ENCODE results near the gene GPR132. TPM values are rescaled to one million over a fixed set of nuclear protein-coding genes. Genes with fewer than 3 reads are reported as not detected.

GPR132 gene
- total RNA-seq, 1 experiment from 2014 or later, result 0.20 TPM

- peaks cover under 1% of the 10 kb centered on the region; the same call in 1 of the 2 replicates for H3K4me1 ChIP-seq (ENCODE audit: insufficient read depth, low read length)
These were observed 51.2 kb downstream of the GPR132 start for GRCh38 chr14:105014032-105014431.

More at GRCh38 chr14:105014032-105014431, 51.2 kb downstream of the GPR132 start:
- H3K27ac Mint-ChIP-seq, result peak overlapping the region; percentile 73 to 80 (median 79); a peak in 3 of 7 replicates
- H3K4me2 ChIP-seq (ENCODE audit: insufficient read depth, insufficient read length, low read length), result no peak overlapping the region
- no peak overlapping the region for H2BK5ac ChIP-seq (ENCODE audit: insufficient read length, low read length)
- H3K9ac ChIP-seq (ENCODE audit: extremely low read depth, insufficient read length, low read length), result no peak overlapping the region
- H3K36me3 Mint-ChIP-seq (ENCODE audit: insufficient read depth in 1 of 3, low read depth in 3 of 3), result peaks cover 18 to 61% (median 55%) of the 10 kb centered on the region in 3 experiments; a peak in 6 of 7 replicates
- no peaks in the 10 kb centered on the region for H3K9me3 Mint-ChIP-seq
- H3K23me2 ChIP-seq (ENCODE audit: insufficient read length, low read depth, low read length, poor library complexity, severe bottlenecking), result no peaks in the 10 kb centered on the region
- H2BK20ac ChIP-seq (ENCODE audit: low read depth, low read length, poor library complexity, severe bottlenecking), result no peak overlapping the region
- no peak overlapping the region for H3K27ac ChIP-seq (ENCODE audit: insufficient read length, low read depth, low read length)
- DNase-seq, result no peak
- no peaks in the 10 kb centered on the region for H3K27me3 ChIP-seq (ENCODE audit: insufficient read depth, low read length)
- peaks cover 63% of the 10 kb centered on the region for H3K79me2 ChIP-seq (ENCODE audit: insufficient read depth, low read length)
- H2BK12ac ChIP-seq (ENCODE audit: insufficient read length, low read depth, low read length), result no peak overlapping the region
- no peak overlapping the region for H3K4ac ChIP-seq (ENCODE audit: low read depth, low read length)
- peaks cover 3% of the 10 kb centered on the region for H4K20me1 ChIP-seq (ENCODE audit: control insufficient read depth, insufficient read depth, insufficient read length)
- WGBS (ENCODE audit: extremely low coverage, insufficient read length, low lambda C conversion rate), result no CpG with 5 or more reads among the region's 9 CpGs
- H3K9me3 ChIP-seq (ENCODE audit: control insufficient read depth, low read depth, low read length), result no peaks in the 10 kb centered on the region
- peaks cover 32% of the 10 kb centered on the region for H3K79me1 ChIP-seq (ENCODE audit: insufficient read depth, low read depth, low read length, poor library complexity, severe bottlenecking)
- no peak overlapping the region for H3K18ac ChIP-seq (ENCODE audit: insufficient read length, low read depth, low read length)
- no peak for TF ChIP-seq CTCF (conservative IDR thresholded peaks at IDR 0.05)
- H2AK5ac ChIP-seq (ENCODE audit: insufficient read length, low read length), result no peak overlapping the region
- H2AFZ ChIP-seq (ENCODE audit: low read length), result no peak overlapping the region
- H4K91ac ChIP-seq (ENCODE audit: insufficient read length, low read depth, low read length), result no peak overlapping the region
- H3K4me3 Mint-ChIP-seq, result peak overlapping the region in 1 of 2 experiments; percentile 16; a peak in 1 of 5 replicates
- H4K5ac ChIP-seq (ENCODE audit: insufficient read length, low read depth, low read length), result no peak overlapping the region
- no peaks in the 10 kb centered on the region; the same call in 1 of the 2 replicates for H3K27me3 Mint-ChIP-seq (ENCODE audit: low read depth)
- no peak overlapping the region for H3T11ph ChIP-seq (ENCODE audit: low read length)
- H3K56ac ChIP-seq (ENCODE audit: insufficient read length, low read depth, low read length), result no peak overlapping the region
- no peak overlapping the region for H3K14ac ChIP-seq (ENCODE audit: insufficient read depth, low read length)
- H4K8ac ChIP-seq (replicated peaks; ENCODE audit: insufficient read length, low read depth, low read length), result no peak overlapping the region
- no peak overlapping the region for H3K23ac ChIP-seq (ENCODE audit: insufficient read length, low read depth, low read length)
- no peak overlapping the region for H2BK15ac ChIP-seq (ENCODE audit: low read depth, low read length)
- peaks cover 49 to 63% of the 10 kb centered on the region in 2 experiments for H3K4me1 Mint-ChIP-seq
- no peak overlapping the region for H2BK120ac ChIP-seq (ENCODE audit: low read depth, low read length, poor library complexity, severe bottlenecking)

Data from H9 (cell line).